Occipital lobe (tissue), 2 donors: ENCODE results near the gene DEPDC1B. TPM values are rescaled to one million over a fixed set of nuclear protein-coding genes. Genes with fewer than 3 reads are reported as not detected.
"Not testable (repeated sequence)": the region's sequence is repeated elsewhere in the genome, so short reads cannot be mapped to it uniquely, and the experiment has no call there.

Source experiments
- DNase-seq: peaks from one replicate; lab custom pipeline; 2025; lab: John Stamatoyannopoulos, UW
- total RNA-seq: library from RNA; depleted of rRNA; stranded (reverse); fragments of >200 nt; gene quantifications from one replicate; pipeline ENCODE4 v1.2.3, GENCODE V29; 2014

The DEPDC1B gene
- total RNA-seq, 1 donor from 2014 or later: 10.3 TPM

DNA sequence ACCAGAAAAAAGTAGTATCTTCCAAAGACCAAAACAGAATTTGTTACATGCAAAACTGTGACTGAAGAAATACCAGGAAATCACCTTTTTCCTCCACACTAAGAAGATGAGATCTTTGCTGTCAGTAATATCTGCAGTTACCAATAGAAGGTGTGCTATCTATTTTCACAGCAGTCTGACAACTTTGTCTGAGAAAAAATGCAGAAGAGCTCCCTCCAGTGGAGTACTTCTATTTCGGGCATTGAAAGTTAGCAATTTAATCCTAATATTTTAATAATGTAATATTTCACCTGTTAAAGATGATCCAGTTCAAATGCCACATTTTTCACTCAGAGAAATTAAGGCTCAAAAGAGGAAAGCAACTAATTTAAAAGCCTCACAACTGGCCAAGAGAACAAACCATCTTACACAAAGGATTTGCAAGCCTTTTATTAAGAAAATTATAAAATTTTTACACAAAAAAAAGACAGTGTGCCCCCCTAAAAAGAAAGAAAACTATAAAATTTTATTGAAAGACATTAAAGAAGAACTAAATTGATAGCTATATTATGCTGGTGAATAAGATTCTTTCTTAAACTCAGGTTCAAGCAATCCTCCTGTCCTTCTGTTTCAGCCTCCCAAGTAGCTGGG lies 50.6 kb downstream of the DEPDC1B start:
- no peak for DNase-seq

DNA sequence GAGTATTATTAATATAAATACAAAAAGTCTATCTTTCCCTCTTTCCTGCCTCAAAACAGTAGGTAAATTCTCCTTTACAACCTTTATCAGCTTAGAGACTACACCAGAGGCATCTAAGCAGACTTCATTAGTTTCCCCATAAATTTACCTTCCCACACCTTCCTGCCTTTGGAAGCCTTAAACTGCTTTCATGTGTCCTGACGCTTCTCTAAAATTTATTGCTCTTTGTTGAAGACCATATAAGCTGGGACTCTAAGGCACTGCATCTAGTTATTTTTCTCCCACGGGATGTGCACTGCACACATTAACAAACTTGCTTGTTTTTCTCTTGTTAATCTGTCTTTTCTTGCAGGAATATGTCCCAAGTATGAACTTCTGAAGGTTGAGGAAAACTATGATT lies 51.8 kb downstream of the DEPDC1B start:
- no peak for DNase-seq

DNA sequence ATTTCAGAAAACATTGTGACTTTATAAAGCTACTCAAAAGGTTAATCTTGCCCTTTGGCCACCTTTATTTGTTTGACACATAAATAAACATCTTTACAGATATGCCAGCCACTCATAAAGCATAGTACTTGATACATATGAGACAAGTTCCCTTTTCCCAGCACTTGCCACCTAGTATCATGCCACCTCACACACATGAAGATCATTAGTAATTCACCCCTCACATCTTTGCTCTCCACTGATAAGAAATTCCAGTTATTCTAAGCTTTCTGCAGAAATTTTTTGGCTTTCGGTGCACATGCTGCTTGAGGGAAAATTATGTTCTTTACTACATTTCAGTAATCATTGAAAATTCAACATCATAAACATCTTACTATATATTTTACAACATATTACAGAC lies 59.1 kb downstream of the DEPDC1B start:
- no peak for DNase-seq

DNA sequence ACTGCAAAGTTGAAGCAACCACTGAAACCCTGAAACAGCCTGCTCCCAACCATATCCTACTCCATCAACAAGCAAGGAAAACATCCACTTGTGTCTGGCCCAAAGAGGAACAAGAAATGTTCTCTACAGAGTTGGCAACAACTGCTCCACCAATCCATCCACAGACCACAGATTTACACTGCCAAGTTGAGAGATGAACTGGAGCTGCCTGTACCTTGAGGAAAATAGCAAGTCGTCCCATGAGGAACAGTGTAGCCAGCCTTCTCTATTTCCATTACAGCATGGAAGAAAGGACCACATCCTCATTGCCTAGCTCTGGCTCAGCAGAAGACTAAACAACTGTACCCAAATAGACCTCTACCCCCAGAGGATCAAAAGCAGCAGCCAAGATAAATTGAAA lies 60.4 kb downstream of the DEPDC1B start:
- DNase-seq: no peak

DNA sequence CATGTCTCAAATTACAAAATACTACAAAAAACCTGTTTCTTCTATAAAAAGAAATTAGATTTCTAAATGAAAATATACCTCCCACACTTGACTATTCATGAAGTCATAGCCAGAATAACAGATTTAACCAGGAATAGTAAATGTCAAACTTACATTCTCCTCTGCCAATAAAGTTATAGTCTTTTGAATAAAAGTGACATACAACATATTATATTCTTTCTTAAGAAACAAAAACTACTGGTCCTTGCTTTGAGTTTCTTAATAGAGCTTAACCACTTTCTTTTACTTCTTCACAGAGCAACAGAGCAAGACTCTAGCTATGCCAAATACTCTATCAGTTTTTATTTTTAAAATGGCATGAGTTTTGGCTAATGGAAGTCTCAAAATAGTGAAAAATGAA lies 61.7 kb downstream of the DEPDC1B start:
- no peak for DNase-seq

DNA sequence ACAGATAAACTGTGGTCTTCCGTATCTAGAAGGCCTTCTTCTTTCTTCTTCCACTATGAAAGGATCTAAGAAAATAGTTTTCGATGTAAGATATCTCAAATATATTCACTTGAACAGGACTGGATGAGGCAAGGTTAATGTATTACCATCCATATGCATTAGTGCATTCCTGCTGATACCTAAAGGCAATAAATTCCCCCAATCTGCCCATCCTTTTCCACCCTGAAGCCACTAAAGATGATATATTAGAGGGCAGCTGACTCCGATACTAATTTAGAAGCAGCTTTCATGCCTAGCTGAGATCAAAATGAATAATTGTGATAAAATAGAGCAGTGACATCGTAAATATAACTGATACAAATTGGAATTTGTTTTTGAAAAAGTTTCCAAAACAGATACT lies 63.3 kb downstream of the DEPDC1B start:
- no peak for DNase-seq

DNA sequence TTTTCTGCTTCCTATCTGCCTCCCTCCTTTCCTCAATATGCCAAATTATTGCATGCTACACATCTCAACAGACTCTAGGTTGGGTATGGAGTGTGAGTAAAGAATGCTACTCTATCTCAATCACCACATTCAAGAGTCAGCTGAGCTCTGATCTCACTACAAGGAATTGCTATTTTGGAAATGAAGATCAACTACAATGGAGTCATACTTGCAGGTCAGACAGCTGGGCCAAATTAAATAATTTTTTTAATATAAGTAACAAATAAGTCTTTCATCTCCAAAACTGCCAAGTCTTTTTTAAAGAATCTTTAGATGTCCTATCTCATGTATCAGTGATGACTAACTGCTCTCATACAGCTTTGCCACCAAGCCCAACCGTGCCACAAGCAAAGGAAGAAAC lies 64.0 kb downstream of the DEPDC1B start:
- no peak for DNase-seq

DNA sequence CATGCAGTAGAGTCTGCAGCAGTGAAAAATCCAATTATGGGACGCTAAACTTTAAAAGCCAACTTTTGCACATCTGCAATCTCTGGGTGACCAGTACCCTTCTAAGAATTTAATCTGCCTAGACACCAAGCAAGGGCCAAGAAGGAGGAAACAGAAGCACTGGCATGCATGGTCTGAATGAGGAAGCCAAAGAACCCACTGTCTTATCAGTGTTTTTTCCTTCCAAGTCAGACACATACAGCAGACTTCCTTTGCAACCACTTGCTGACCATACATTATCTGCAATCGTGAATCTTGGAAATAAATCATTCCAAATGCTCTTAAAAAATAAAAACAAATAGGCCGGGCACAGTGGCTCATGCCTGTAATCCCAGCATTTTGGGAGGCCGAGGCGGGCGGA lies 65.9 kb downstream of the DEPDC1B start:
- no peak for DNase-seq

DNA sequence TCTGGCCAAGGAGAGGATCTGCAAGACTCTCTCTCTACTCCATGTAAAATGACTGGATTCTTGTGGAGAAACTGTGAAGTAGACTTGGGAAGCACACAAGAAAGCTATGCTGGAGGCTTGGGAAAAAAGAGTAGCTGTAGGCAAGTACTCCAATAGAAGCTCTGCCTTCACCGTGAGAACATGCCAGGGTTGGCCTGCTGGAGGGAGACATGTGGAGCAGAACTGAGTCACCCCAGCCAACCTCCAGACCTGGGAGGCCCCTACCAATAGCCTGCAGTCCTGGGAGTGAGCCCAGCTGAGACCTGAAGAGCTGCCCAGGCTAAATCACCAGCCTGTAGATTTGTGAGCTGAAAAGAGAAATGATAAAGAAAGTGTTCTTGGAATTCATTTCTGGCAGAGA lies 66.6 kb downstream of the DEPDC1B start:
- no peak for DNase-seq

DNA sequence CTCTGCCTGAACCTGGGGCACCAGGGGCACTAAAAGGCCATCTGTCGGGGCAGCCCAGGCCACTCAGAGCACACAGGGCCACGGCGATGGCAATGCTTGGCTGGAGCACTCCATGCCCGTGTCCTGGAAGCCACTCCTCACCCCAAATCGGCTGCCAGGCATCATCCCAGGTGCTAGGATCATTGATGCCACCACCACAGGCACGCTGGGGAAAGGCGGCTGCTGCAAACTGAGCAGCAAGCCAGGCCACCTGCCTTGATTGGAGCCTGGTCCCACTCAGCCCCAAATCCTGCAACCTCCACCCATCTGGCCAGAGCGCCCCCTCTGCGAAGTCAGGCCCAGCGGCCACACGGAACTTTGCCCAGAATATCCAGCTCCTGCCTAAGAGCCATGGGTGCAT lies 67.8 kb downstream of the DEPDC1B start:
- no peak for DNase-seq

DNA sequence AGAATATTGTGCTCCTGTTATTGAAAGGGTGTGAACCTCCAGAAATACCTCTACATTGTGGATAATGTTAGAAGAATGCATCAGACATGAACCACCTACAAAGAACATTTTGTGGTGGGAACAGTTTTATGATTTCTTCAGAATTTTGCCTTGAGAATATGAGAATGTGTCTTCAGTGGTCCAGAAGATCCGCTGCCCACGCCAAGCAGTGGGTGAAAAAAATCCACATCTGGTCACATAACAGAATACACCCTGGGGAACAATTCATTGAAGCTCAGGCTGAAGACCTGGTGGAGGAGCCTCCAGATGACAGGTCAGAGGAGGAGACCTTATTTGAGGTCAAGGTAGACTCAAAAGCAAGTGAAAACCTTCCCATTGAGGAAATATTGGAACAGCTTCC lies 69.1 kb downstream of the DEPDC1B start:
- no peak for DNase-seq

DNA sequence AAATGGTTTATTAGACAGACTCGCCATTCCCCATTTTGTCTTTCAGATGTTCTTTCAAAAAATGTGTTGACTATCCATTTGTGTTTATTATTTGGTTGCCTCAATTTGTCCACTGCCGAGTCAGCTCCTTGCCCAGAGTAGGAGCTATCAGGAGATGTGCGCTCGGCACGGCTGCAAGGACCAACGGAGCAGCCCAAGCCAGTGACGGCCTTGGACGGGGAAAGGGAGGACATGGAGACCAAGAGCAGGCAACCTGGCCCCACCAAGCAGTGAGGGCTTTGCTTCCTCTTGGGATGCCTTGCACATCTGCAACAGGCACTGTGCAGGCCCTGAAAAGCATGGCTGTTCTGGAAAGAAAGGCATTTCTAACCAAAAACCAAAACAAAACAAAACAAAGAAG lies 69.8 kb downstream of the DEPDC1B start:
- no peak for DNase-seq

DNA sequence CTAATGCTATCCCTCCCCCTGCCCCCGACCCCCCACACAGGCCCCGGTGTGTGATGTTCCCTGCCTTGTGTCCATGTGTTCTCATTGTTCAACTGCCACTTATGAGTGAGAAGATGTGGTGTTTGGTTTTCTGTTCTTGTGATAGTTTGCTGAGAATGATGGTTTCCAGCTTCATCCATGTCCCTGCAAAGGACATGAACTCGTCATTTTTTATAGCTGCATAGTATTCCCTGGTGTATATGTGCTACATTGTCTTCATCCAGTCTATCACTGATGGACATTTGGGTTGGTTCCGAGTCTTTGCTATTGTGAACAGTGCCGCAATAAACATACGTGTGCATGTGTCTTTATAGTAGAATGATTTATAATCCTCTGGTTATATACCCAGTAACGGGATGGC lies 75.1 kb downstream of the DEPDC1B start:
- DNase-seq: not testable (repeated sequence)

DNA sequence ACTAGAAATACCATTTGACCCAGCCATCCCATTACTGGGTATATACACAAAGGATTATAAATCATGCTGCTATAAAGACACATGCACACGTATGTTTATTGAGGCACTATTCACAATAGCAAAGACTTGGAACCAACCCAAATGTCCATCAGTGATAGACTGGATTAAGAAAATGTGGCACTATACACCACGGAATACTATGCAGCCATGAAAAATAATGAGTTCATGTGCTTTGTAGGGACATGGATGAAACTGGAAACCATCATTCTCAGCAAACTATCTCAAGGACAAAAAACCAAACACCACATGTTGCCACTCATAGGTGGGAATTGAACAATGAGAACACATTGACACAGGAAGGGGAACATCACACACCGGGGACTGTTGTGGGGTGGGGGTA lies 79.2 kb downstream of the DEPDC1B start:
- DNase-seq: not testable (repeated sequence)

DNA sequence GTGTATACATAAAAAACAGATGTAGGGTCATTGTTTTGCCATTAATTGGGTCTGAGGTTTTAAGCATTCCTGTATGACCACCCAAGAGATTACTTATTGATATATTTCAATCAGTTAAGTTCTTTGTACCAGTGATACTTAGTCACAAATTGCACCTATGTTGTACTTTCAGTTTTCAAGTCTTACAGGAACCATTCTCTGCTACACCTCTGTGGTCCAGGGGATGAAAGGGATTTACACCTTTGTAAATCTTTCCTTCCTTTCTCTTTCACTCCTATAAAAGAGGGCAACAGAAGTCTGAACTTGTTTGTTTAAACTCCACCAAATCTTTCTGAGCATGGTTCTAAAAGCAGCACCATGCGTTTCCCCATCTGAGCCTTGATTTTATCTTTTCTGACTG lies 86.1 kb downstream of the DEPDC1B start:
- no peak for DNase-seq

DNA sequence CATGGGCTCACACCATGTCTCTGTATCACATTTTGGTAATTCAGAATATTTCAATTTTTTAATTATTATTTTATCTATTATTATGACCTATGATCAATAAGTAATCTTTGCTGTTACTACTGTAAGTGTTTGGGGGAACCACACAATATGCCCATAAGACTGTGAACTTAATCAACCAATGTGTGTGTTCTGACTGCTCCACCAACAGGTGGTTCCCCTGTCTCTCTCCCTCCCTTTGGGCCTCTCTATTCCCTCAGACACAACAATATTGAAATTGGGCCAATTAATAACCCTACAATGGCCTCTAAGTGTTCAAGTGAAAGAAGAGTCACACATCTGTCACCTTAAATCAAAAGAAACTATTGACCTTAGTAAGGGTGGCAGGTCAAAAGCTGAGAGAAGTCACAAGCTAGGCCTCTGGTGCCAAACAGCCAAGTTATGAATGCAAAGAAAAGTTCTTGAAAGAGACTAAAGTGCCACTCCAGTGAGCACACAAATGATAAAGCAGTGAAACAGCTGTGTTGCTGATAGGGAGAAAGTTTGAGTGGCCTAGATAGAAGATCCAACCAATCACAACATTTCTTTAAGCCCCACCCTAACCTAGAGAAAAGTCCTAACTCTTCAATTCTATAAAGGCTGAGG lies 88.7 kb downstream of the DEPDC1B start:
- no peak for DNase-seq

DNA sequence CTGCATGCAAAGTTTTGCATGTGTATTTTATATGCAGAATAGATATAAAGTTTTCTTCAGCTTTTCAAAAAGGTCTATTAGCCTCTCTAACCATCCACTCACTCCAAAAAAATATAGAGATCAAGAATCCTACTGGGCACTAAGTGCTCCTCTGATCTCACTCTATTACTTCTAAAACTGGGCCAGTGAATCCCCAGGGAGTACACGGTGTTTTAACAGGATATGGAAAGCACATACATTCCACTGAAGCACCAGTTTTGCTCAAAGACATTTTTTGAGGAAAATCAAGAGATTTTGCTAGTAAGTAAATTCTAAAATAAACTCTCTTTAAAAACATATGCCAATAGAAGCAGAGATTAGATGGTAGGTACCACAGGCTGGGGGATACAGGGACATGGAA lies 95.2 kb downstream of the DEPDC1B start:
- no peak for DNase-seq

DNA sequence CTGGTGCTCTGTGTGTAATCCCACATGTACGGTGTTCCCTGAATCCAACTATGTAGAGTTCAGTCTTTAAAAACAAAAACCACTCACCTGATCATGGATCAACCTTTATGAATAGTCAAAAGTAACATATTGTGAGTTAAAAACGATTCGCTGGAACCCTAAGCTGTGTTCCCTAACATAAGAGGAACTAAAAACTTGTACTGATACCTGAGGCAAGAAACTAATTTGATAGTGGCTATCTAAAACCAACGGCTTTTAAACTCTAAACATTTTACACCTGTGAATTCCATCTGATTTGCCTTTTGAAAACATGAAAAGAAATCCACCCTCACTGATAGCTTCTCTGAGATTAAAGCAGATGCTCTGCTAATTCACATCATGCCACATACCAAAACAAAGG lies 101.5 kb downstream of the DEPDC1B start:
- DNase-seq: no peak

DNA sequence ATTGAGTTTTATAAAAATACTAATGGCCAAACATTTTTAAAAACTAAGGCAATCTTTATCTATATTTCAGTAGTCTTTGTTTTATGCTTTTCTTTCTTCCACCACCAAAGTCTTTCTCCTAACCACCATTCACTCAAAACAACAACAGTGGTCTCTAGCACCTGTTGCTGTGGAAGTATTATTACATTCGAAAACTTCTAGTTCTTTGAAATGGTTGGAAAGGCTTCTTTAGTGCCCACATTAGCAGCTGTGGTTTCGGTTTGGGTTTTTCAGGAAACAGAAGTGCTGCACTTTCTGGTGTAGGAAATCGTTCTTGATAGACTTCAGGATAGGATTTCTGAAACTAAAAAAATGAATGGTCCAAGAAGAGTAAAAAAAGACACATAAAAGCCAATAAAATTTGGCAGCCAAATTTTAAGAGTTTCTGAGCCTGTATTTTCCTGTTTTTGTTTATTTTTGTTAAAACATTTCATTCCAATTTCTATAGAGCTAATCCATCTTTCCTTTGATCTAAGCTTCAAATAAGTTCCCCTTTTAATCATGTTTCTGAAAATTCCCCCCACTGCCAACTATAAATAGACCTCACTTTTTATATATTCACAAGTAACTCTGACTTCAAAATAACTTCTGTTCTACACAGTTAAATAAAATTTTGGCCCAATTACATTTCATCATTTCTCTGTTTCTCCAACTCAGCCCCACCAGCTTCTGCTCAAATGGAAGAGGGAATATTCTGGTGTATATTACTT lies 102.2 kb downstream of the DEPDC1B start:
- no peak for DNase-seq

DNA sequence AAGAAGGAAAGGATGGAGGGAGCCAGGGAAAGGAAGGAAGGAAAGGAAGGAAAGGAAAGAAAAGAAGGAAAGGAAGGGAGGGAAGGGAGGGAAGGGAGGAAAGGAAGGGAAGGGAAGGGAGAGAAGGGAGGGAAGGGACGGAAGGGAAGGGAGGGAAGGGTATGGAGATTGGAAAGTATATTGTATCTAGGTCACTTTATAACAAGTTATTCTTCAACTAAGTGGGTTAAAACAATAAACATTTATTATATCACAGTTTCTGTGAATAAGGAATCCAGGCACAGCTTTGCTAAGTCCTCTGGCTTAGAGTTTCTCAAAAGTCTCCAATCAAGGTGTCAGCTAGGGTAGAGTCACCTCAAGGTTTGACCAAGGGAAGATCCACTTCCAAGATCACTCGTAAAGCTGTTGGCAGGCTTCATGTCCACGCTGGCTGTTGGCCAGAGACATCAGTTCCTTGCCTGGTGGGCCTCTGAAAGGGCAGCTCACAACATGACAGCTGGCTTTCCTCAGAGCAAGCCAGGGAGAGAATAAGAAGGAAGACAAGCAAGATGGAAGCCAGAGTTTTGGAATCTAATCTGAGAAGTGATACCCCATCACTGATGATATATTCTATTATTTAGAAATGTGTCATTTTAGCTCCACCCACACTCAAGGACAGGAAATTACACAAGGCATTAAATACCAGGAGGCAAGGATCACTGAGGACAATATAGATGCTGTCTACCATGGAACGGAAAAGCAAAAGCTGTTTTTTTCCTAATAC lies 105.1 kb downstream of the DEPDC1B start:
- DNase-seq: no peak

DNA sequence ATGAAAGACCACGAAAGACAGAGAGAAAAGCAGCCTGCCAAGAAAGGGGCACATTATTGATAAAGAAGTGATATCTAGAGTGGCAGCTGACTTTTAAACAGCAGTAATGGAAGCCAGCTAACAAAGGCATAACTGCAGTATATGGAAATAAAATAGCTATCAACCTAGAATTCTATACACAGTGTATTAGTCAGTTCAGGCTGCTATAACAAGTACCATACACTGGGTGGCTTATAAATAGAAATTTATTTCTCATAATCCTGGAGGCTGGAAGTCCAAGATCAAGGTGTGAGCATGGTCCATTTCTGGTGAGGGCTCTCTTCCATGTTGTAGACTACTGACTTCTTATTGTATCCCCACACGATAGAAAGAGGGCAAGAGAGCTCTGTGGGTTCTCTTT lies 109.8 kb downstream of the DEPDC1B start:
- no peak for DNase-seq

DNA sequence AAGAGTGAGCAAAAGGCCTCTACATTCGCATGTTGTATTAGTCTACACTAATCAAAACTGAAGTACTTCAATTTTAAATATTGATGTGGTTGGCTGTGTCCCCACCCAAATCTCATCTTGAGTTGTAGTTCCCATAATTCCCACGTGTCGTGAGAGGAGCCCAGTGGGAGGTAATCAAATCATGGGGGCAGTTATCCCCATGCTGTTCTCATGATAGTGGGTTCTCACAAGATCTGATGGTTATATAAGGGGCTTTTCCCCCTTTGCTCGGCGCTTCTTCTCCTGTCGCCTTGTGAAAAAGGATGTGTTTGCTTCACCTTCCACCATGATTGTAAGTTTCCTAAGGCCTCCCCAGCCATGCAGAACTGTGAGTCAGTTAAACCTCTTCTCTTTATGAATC lies 112.7 kb downstream of the DEPDC1B start:
- DNase-seq: not testable (repeated sequence)
